ENCODE measurements around the gene TSSC4.

TSSC4 gene

DNA sequence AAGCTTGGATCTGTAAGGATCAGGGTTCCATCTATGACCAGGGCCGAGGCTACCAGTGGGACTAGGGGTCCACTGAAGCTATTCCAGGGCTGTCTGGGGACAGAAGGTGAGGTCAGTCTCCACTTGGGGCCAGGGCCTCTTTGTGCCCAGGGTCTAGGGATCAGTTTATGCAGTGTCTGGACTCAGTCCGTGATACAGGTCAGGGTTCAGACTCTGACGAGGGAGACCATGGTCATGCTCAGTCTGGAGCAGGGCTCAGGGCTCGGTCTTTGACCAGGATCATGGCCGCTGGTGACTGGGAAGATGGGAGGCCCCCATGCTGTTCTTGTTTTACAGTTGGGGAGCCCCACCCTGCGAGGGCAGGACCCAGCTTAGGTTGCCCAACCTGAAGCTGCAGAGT lies 11.8 kb downstream of the TSSC4 start:
- Histone ChIP-seq H3K9me3 (ENCODE audit: control insufficient read depth, insufficient read depth, low read depth, low read length) (no peaks in the 10 kb centered on the region), H3K36me3 (ENCODE audit: control insufficient read depth in 2 of 2, insufficient read depth in 1 of 2, low read length in 2 of 2) (no peaks in the 10 kb centered on the region), H3K27ac (ENCODE audit: extremely low read depth, low read depth, low read length) (no peak overlapping the region), H3K4me3 (ENCODE audit: low read depth, low read length) (no peak overlapping the region), H3K4me1 (ENCODE audit: control insufficient read depth, insufficient read depth, low read length) (no peaks in the 10 kb centered on the region)
- TF ChIP-seq ZNF362 (tag by site-specific recombination; IDR thresholded peaks at IDR 0.05) = no peak
- TF ChIP-seq ZNF518A (tag by site-specific recombination; conservative IDR thresholded peaks at IDR 0.05; ENCODE audit: low read depth) = no peak
- ChIA-PET CTCF (interaction anchor here (0.6 to 0.7 kb wide), 2 partner anchors 107 to 1145 kb away, joined by 3 read pairs; no protein-coding TSS in a partner anchor), POLR2A (no interaction called here)

DNA sequence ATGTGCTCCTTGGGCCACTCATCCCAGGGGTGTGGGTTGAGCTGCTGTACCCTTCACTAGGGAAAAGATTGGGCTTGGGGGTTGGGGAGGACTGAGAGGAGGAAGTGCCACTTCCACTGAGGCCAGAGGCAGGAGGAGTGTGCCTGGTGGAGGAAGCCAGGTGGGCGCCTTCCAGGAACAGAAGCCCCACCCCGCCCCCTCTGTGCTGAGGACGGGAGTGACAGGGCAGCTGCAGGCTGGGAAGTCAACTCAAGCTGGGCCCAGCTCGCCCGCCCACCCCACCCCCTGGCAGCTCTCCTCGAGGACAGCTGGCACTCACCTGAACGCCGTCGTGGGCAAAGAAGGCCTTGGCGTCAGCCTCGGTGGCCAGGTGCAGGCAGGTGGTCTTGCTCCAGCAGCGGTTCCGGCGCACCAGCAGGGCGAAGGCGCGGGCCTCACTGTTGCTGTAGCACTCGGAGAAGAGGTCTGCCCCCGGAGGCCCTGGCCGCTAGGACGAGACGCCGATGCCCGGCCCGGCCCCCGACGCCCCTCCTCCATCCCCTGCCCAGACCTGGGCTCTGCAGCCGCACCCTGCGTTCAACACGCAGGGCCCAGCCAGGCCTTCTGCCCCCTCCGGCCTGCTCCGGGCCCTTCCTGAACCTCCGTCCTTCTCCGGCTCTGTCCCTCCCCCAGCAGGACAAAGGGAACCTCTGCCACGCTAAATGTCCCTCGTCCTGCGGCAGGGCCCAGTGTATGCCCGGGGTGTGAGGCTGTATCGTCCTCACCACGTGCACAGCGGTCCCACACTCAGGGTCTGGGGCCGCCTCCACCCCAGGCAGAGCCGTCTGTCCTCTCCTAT lies 13.4 kb downstream of the TSSC4 start:
- Histone ChIP-seq H3K4me1 (ENCODE audit: control insufficient read depth, insufficient read depth, low read length) (no peaks in the 10 kb centered on the region), H3K4me3 (ENCODE audit: low read depth, low read length) (no peak overlapping the region), H3K27ac (ENCODE audit: extremely low read depth, low read depth, low read length) (no peak overlapping the region), H3K9me3 (ENCODE audit: control insufficient read depth, insufficient read depth, low read depth, low read length) (no peaks in the 10 kb centered on the region), H3K36me3 (ENCODE audit: control insufficient read depth in 2 of 2, insufficient read depth in 1 of 2, low read length in 2 of 2) (no peaks in the 10 kb centered on the region)
- TF ChIP-seq ZFP69B (tag by site-specific recombination; IDR thresholded peaks at IDR 0.05) (no peak), ZSCAN23 (tag by site-specific recombination; IDR thresholded peaks at IDR 0.05) (no peak), ZNF518A (tag by site-specific recombination; conservative IDR thresholded peaks at IDR 0.05; ENCODE audit: low read depth) (no peak), ZNF157 (tag by site-specific recombination; IDR thresholded peaks at IDR 0.05) (no peak), ZNF354C (tag by site-specific recombination; IDR thresholded peaks at IDR 0.05; ENCODE audit: borderline replicate concordance, low read depth) (no peak), ZNF600 (tag by site-specific recombination; IDR thresholded peaks at IDR 0.05) (no peak), ZSCAN16 (tag by site-specific recombination; IDR thresholded peaks at IDR 0.05) (no peak), ZNF23 (tag by site-specific recombination; IDR thresholded peaks at IDR 0.05; ENCODE audit: borderline replicate concordance) (no peak)
- TF ChIP-seq, protein P1, sequence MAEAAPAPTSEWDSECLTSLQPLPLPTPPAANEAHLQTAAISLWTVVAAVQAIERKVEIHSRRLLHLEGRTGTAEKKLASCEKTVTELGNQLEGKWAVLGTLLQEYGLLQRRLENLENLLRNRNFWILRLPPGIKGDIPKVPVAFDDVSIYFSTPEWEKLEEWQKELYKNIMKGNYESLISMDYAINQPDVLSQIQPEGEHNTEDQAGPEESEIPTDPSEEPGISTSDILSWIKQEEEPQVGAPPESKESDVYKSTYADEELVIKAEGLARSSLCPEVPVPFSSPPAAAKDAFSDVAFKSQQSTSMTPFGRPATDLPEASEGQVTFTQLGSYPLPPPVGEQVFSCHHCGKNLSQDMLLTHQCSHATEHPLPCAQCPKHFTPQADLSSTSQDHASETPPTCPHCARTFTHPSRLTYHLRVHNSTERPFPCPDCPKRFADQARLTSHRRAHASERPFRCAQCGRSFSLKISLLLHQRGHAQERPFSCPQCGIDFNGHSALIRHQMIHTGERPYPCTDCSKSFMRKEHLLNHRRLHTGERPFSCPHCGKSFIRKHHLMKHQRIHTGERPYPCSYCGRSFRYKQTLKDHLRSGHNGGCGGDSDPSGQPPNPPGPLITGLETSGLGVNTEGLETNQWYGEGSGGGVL (tag by site-specific recombination; IDR thresholded peaks at IDR 0.05) = no peak
- TF ChIP-seq, protein P2, sequence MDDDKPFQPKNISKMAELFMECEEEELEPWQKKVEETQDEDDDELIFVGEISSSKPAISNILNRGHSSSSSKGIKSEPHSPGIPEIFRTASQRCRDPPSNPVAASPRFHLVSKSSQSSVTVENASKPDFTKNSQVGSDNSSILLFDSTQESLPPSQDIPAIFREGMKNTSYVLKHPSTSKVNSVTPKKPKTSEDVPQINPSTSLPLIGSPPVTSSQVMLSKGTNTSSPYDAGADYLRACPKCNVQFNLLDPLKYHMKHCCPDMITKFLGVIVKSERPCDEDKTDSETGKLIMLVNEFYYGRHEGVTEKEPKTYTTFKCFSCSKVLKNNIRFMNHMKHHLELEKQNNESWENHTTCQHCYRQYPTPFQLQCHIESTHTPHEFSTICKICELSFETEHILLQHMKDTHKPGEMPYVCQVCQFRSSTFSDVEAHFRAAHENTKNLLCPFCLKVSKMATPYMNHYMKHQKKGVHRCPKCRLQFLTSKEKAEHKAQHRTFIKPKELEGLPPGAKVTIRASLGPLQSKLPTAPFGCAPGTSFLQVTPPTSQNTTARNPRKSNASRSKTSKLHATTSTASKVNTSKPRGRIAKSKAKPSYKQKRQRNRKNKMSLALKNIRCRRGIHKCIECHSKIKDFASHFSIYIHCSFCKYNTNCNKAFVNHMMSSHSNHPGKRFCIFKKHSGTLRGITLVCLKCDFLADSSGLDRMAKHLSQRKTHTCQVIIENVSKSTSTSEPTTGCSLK (tag by site-specific recombination; IDR thresholded peaks at IDR 0.05) = no peak
- ChIA-PET POLR2A (interaction anchor here (0.5 kb wide), 1 partner anchor 14 kb away, joined by 3 read pairs; the partner anchor contains the start of gene TSSC4), CTCF (interaction anchor here (0.9 kb wide), 1 partner anchor 109 kb away, joined by 3 read pairs; no protein-coding TSS in a partner anchor)
